ENCODE measurements around the gene MOSMO.

Gene MOSMO

GRCh38 chr16:22007509-22008214 is at the start of gene MOSMO:
MOSMO (plus strand) TSS chr16:22008111; CDS start chr16:22008302, 191 bp downstream.
- H3K9me3 Mint-ChIP-seq: no peaks in the 10 kb centered on the region
- ATAC-seq (peak; percentile 91), DNase-seq (ENCODE audit: low spot score in 2 of 2) (peak; percentile 45 to 78)
- peaks cover 34% of the 10 kb centered on the region for H3K4me1 Mint-ChIP-seq
- peak within 1 kb of the TSS; percentile 83 for H3K4me3 Mint-ChIP-seq
- peak within 1 kb of the TSS; percentile 88 for H3K27ac Mint-ChIP-seq
- no peaks in the 10 kb centered on the region for H3K36me3 Mint-ChIP-seq

DNA sequence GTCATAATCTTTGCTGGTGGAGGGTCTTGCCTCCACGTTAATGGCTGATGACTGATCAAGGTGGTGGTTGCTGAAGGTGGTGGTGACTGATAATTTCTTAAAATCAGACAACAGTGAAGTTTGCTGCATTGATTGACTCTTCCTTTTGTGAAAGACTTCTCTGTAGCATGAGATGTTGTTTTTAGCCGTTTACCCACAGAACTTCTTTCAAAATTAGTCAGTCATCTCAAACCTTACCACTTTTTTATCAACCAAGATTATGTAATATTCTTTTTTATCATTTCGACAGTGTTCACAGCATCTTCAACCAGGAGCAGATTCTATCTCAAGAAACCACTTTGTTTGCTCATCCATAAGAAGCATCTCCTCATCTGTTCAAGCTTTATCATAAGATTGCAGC is 48.9 kb upstream of the MOSMO start:
- peaks cover 18% of the 10 kb centered on the region for H3K4me1 Mint-ChIP-seq
- peak overlapping the region; percentile 48 for H3K27ac Mint-ChIP-seq
- ATAC-seq (peak; percentile 86), DNase-seq (ENCODE audit: low spot score in 2 of 2) (no peak)
- H3K9me3 Mint-ChIP-seq: no peaks in the 10 kb centered on the region
- H3K36me3 Mint-ChIP-seq: peaks cover 8% of the 10 kb centered on the region
- H3K4me3 Mint-ChIP-seq: no peak overlapping the region

DNA sequence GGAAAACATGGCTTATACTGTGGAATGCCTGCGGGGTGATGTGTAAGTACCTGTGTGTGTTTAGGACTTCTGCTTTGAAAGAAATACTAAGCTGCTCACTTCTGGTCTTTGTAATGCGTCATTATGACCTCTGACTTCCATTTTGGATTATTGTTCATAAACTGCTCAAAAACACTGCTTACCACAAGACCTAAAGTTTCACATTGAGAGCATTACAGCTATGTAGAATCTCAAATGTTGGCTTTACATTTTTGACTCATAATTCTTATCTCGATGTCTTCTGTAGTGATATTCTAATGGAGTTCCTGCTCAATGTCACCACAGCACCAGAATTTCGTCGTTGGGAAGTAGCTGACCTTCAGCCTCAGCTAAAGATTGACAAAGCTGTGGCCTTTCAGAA is 45.4 kb upstream of the MOSMO start:
- DNase-seq (ENCODE audit: low spot score in 2 of 2) (no peak), ATAC-seq (no peak)
- Mint-ChIP-seq H3K4me3 (no peak overlapping the region), H3K27ac (no peak overlapping the region), H3K36me3 (no peaks in the 10 kb centered on the region), H3K9me3 (no peaks in the 10 kb centered on the region), H3K4me1 (peaks cover 14% of the 10 kb centered on the region)

DNA sequence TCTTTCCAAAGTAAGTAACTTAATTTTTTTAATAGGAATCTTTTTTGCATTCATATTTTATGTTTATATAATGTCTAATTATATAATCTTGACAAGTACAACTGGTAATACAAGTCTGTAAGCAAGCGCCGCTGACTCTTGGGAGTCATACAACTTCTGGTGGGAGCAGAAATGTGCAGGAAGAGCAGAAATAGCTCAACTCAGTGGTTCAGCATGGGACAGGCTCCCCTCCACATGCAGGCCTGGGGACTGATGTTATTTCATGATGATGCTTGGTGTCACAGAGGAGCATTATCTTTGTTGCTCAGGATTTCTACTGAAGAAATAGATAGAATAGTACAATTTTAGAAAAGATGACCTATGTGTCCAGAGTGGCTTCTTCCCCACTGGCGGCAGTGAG is 44.0 kb upstream of the MOSMO start:
- Mint-ChIP-seq H3K4me1 (peaks cover 8% of the 10 kb centered on the region), H3K36me3 (no peaks in the 10 kb centered on the region), H3K27ac (no peak overlapping the region), H3K9me3 (no peaks in the 10 kb centered on the region), H3K4me3 (no peak overlapping the region)
- DNase-seq (ENCODE audit: low spot score in 2 of 2): no peak
- ATAC-seq: no peak

GRCh38 chr16:21964353-21964752 is 43.6 kb upstream of the MOSMO start:
- Mint-ChIP-seq H3K27ac (no peak overlapping the region), H3K4me1 (peaks cover 3% of the 10 kb centered on the region), H3K9me3 (no peaks in the 10 kb centered on the region), H3K4me3 (no peak overlapping the region), H3K36me3 (no peaks in the 10 kb centered on the region)
- DNase-seq (ENCODE audit: low spot score in 2 of 2): no peak
- ATAC-seq: no peak

GRCh38 chr16:21971856-21972255 is 36.1 kb upstream of the MOSMO start:
- no peaks in the 10 kb centered on the region for H3K4me1 Mint-ChIP-seq
- ATAC-seq (no peak), DNase-seq (ENCODE audit: low spot score in 2 of 2) (no peak)
- no peaks in the 10 kb centered on the region for H3K9me3 Mint-ChIP-seq
- no peak overlapping the region for H3K4me3 Mint-ChIP-seq
- no peaks in the 10 kb centered on the region for H3K36me3 Mint-ChIP-seq
- H3K27ac Mint-ChIP-seq: no peak overlapping the region

DNA sequence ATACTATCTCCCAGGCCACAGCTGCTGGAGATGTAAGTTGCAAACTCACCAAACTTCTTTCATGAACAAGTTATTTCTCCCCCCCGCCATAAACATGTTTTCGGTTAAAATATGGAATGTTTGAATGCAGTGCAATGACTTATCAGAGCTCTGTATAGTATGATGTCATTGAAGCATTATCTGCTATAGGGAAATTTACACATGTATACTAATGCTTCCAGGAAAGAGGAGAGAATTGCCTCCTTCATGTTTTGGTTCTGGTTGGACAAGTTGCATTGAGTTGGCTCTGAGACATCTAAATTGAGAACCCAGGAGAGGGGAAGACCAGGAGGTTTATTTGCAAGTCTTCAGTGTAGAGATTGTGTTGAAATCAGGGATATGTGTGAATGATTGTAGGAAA is 34.0 kb upstream of the MOSMO start:
- H3K27ac Mint-ChIP-seq: no peak overlapping the region
- DNase-seq (ENCODE audit: low spot score in 2 of 2) (no peak), ATAC-seq (no peak)
- H3K4me3 Mint-ChIP-seq: no peak overlapping the region
- H3K4me1 Mint-ChIP-seq: no peaks in the 10 kb centered on the region
- H3K36me3 Mint-ChIP-seq: no peaks in the 10 kb centered on the region
- no peaks in the 10 kb centered on the region for H3K9me3 Mint-ChIP-seq

- DNase-seq (ENCODE audit: low spot score in 2 of 2) (no peak), ATAC-seq (no peak)
- no peak overlapping the region for H3K4me3 Mint-ChIP-seq
- no peaks in the 10 kb centered on the region for H3K36me3 Mint-ChIP-seq
- H3K27ac Mint-ChIP-seq: peak overlapping the region; percentile 15
- H3K9me3 Mint-ChIP-seq: no peaks in the 10 kb centered on the region
- no peaks in the 10 kb centered on the region for H3K4me1 Mint-ChIP-seq
Measured at GRCh38 chr16:21980032-21980431, 27.9 kb upstream of the MOSMO start.

GRCh38 chr16:21982108-21982507 is 25.8 kb upstream of the MOSMO start:
- no peaks in the 10 kb centered on the region for H3K9me3 Mint-ChIP-seq
- H3K4me3 Mint-ChIP-seq: no peak overlapping the region
- H3K27ac Mint-ChIP-seq: peak overlapping the region; percentile 58
- H3K36me3 Mint-ChIP-seq: peaks cover 13% of the 10 kb centered on the region
- ATAC-seq: no peak
- H3K4me1 Mint-ChIP-seq: no peaks in the 10 kb centered on the region
- no peak for DNase-seq (ENCODE audit: low spot score in 2 of 2)

GRCh38 chr16:21984062-21984461 is 23.8 kb upstream of the MOSMO start:
- H3K36me3 Mint-ChIP-seq: peaks cover 13% of the 10 kb centered on the region
- no peak overlapping the region for H3K27ac Mint-ChIP-seq
- DNase-seq (ENCODE audit: low spot score in 2 of 2) (no peak), ATAC-seq (no peak)
- peaks cover 7% of the 10 kb centered on the region for H3K4me1 Mint-ChIP-seq
- no peaks in the 10 kb centered on the region for H3K9me3 Mint-ChIP-seq
- H3K4me3 Mint-ChIP-seq: no peak overlapping the region

DNA sequence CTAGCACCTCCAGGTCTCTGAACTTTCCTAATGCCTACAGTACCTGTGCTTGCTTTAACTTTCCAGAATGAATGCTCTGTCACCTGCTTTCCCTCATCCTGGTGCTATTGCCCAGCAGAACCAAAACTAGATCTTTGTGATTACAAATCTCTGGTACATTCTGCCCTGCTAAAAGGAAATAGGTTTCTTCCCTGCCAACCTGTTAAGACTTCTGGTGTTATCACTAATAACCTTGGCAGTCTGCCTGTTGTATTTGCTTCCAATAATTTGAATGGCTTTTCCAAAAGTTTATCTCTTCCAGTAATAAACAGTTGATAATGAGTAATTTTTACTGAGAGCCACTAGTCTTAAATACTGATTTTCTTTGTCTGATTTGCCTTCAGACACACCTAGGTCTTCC is 22.4 kb upstream of the MOSMO start:
- peaks cover 11% of the 10 kb centered on the region for H3K4me1 Mint-ChIP-seq
- H3K9me3 Mint-ChIP-seq: no peaks in the 10 kb centered on the region
- H3K4me3 Mint-ChIP-seq: no peak overlapping the region
- no peak for ATAC-seq
- H3K36me3 Mint-ChIP-seq: peaks cover 13% of the 10 kb centered on the region
- no peak for DNase-seq (ENCODE audit: low spot score in 2 of 2)
- peak overlapping the region; percentile 1 for H3K27ac Mint-ChIP-seq

DNA sequence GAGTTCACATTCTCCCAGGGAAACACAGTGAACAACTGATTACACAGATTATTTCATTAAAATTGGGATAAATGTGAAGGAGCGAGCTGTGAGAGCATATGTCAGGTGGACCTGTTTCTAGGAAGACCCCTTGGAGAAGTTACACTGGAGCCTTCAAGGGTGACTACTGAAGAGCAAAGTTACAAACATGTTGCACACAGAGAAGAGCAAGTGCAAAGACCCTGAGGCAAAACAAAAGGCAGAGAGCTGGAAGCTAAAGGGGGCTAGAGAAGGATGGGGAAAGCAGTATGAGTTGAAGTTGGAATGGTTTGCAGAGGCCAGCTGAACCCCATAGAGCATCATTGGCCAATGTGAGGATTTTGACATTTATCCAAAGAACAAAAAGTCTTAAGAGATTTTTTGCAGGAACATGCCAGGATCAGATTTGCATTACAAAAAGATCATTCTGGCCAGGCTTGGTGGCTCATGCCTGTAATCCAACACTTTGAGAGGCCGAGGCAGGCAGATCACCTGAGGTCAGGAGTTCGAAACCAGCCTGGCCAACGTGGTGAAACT is 21.1 kb upstream of the MOSMO start:
- Mint-ChIP-seq H3K36me3 (peaks cover 13% of the 10 kb centered on the region), H3K27ac (peak overlapping the region; percentile 1), H3K4me1 (peaks cover 23% of the 10 kb centered on the region), H3K4me3 (no peak overlapping the region), H3K9me3 (no peaks in the 10 kb centered on the region)
- ATAC-seq: no peak
- DNase-seq (ENCODE audit: low spot score in 2 of 2): no peak

DNA sequence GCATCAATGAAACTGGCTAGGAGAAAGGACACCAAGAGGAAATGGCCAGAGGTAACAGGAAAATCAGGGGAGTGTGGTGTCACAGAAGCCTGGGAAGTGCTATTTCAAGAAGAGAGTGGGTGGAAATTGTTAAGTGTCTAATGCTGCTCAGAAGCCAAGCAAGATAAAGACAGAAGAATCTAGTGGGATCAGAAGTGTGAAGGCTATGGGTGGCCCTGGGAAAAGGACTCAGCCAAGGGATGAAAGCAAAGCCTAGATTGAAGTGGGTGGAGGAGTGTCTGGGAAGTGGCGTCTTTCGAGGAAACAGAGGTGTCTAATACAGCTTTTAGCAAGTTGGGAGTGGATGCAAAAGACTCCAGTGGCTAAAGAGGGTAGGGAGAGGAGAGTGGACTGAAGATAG is 20.4 kb upstream of the MOSMO start:
- Mint-ChIP-seq H3K4me1 (peaks cover 26% of the 10 kb centered on the region), H3K4me3 (no peak overlapping the region), H3K27ac (peak overlapping the region; percentile 20), H3K36me3 (peaks cover 13% of the 10 kb centered on the region), H3K9me3 (no peaks in the 10 kb centered on the region)
- ATAC-seq: no peak
- no peak for DNase-seq (ENCODE audit: low spot score in 2 of 2)

- peaks cover 13% of the 10 kb centered on the region for H3K36me3 Mint-ChIP-seq
- no peak for DNase-seq (ENCODE audit: low spot score in 2 of 2)
- no peak overlapping the region for H3K27ac Mint-ChIP-seq
- H3K4me1 Mint-ChIP-seq: peaks cover 26% of the 10 kb centered on the region
- H3K9me3 Mint-ChIP-seq: no peaks in the 10 kb centered on the region
- ATAC-seq: no peak
- no peak overlapping the region for H3K4me3 Mint-ChIP-seq
Measured at GRCh38 chr16:21989133-21989532, 18.8 kb upstream of the MOSMO start.

- Mint-ChIP-seq H3K4me1 (peaks cover 26% of the 10 kb centered on the region), H3K27ac (peak overlapping the region; percentile 23), H3K9me3 (no peaks in the 10 kb centered on the region), H3K36me3 (peaks cover 13% of the 10 kb centered on the region), H3K4me3 (no peak overlapping the region)
- ATAC-seq: no peak
- no peak for DNase-seq (ENCODE audit: low spot score in 2 of 2)
Measured at GRCh38 chr16:21989751-21990150, 18.2 kb upstream of the MOSMO start.

GRCh38 chr16:21990381-21990944 is 17.4 kb upstream of the MOSMO start:
- ATAC-seq: no peak
- Mint-ChIP-seq H3K4me1 (peaks cover 26% of the 10 kb centered on the region), H3K36me3 (peaks cover 10% of the 10 kb centered on the region), H3K27ac (peak overlapping the region; percentile 23), H3K9me3 (no peaks in the 10 kb centered on the region), H3K4me3 (no peak overlapping the region)
- DNase-seq (ENCODE audit: low spot score in 2 of 2): no peak
